GM23338 (cell line): ENCODE results near the gene TYRO3. TPM values are rescaled to one million over a fixed set of nuclear protein-coding genes. Genes with fewer than 3 reads are reported as not detected.

ENCODE experiments used
- ATAC-seq: fragments of 200-7000 bp; cut with Tn5 transposase; 3 replicates; pipeline ENCODE4 v1.9.1; 2020
- DNase-seq: peaks from one replicate; pipeline ENCODE4 v3.0.0-alpha.2; 2015; ENCODE audit warnings: low spot score
- H2AFZ ChIP-seq: fragments of 200-600 bp; sonication (generic); 2 replicates; pipeline ENCODE4 v1.8.0; 2016; ENCODE audit warnings: antibody characterized with exemption, mild to moderate bottlenecking, moderate library complexity
- H3F3A ChIP-seq: fragments of 200-600 bp; sonication (generic); replicated peaks from 2 replicates; pipeline ENCODE4 v1.8.0; 2017; ENCODE audit warnings: antibody characterized with exemption, mixed run types, low read depth
- H3K27ac ChIP-seq: fragments of 200-600 bp; sonication (generic); 2 replicates; pipeline ENCODE4 v1.6.1; 2016; ENCODE audit warnings: low read depth
- H3K27me3 ChIP-seq: fragments of 200-600 bp; sonication (generic); 2 replicates; pipeline ENCODE4 v1.8.0; 2016; ENCODE audit warnings: mild to moderate bottlenecking, mixed run types, moderate library complexity; ENCODE audit not compliant: insufficient read depth
- H3K36me3 ChIP-seq: fragments of 200-600 bp; sonication (generic); 2 replicates; pipeline ENCODE4 v1.8.0; 2016; ENCODE audit warnings: mild to moderate bottlenecking; ENCODE audit not compliant: insufficient read depth
- H3K4me1 ChIP-seq: fragments of 200-600 bp; sonication (generic); 2 replicates; pipeline ENCODE4 v1.8.0; 2016; ENCODE audit warnings: mild to moderate bottlenecking, moderate library complexity; ENCODE audit not compliant: insufficient read depth
- H3K4me2 ChIP-seq: fragments of 200-600 bp; sonication (generic); 2 replicates; pipeline ENCODE4 v1.7.1; 2017; ENCODE audit warnings: mixed run types
- H3K4me3 ChIP-seq: fragments of 200-600 bp; sonication (generic); 2 replicates; pipeline ENCODE4 v1.6.1; 2016; ENCODE audit warnings: mixed run types
- H3K79me2 ChIP-seq: fragments of 200-600 bp; sonication (generic); replicated peaks from 2 replicates; pipeline ENCODE4 v1.8.0; 2017; ENCODE audit warnings: mild to moderate bottlenecking; ENCODE audit not compliant: insufficient read depth
- H3K9me2 ChIP-seq: fragments of 200-600 bp; sonication (generic); 2 replicates; pipeline ENCODE4 v1.8.0; 2017; ENCODE audit not compliant: insufficient read depth
- H4K20me1 ChIP-seq: fragments of 200-600 bp; sonication (generic); replicated peaks from 2 replicates; pipeline ENCODE4 v1.8.0; 2017; ENCODE audit warnings: mild to moderate bottlenecking; ENCODE audit not compliant: insufficient read depth
- H3K27ac Mint-ChIP-seq: 2 replicates; pipeline ENCODE4 v1.8.0; 2020; ENCODE audit warnings: inconsistent platforms, mild to moderate bottlenecking, moderate library complexity, mixed read lengths
- H3K27me3 Mint-ChIP-seq: 3 replicates; pipeline ENCODE4 v1.8.0; 2022; ENCODE audit warnings: low read depth, mild to moderate bottlenecking, moderate library complexity, mixed read lengths, inconsistent platforms; ENCODE audit not compliant: insufficient read depth, poor library complexity
- H3K36me3 Mint-ChIP-seq: 3 replicates; pipeline ENCODE4 v1.8.0; 2021; ENCODE audit warnings: low read depth, mild to moderate bottlenecking, inconsistent platforms, moderate library complexity, mixed read lengths
- H3K4me1 Mint-ChIP-seq: 3 replicates; pipeline ENCODE4 v1.8.0; 2020; ENCODE audit warnings: mild to moderate bottlenecking, inconsistent platforms, mixed read lengths
- H3K4me3 Mint-ChIP-seq: 3 replicates; pipeline ENCODE4 v1.8.0; 2021; ENCODE audit warnings: moderate library complexity, mild to moderate bottlenecking, inconsistent platforms, mixed read lengths
- H3K9me3 Mint-ChIP-seq: 3 replicates; pipeline ENCODE4 v1.8.0; 2020; ENCODE audit warnings: moderate library complexity, mild to moderate bottlenecking, inconsistent platforms, mixed read lengths
- CREB1 ChIP-seq: fragments of 250-450 bp; sonication (Bioruptor Pico); IDR thresholded peaks from 2 replicates; pipeline ENCODE4 v1.5.0; 2020; ENCODE audit warnings: low read depth, mild to moderate bottlenecking, moderate library complexity
- CTCF ChIP-seq, 2 experiments: fragments of 200-600 bp in 1 of 2; sonication (generic) in 1 of 2; conservative IDR thresholded peaks; 2 replicates each; pipeline versions ENCODE4 v1.5.1 to v1.6.1; 2016 to 2017; ENCODE audit warnings: antibody characterized with exemption in 2 of 2, low read depth in 2 of 2, mild to moderate bottlenecking in 2 of 2, moderate library complexity in 1 of 2
- ETS1 ChIP-seq: IDR thresholded peaks from 2 replicates; pipeline ENCODE4 v1.6.1; 2016; ENCODE audit warnings: antibody characterized with exemption
- EZH2 ChIP-seq: fragments of 200-600 bp; sonication (generic); IDR thresholded peaks from one replicate; pipeline ENCODE4 v1.8.0; 2017; ENCODE audit warnings: antibody characterized with exemption, mild to moderate bottlenecking, low read depth; ENCODE audit not compliant: unreplicated experiment
- EZH2phosphoT487 ChIP-seq: fragments of 200-600 bp; sonication (generic); IDR thresholded peaks from one replicate; pipeline ENCODE4 v1.8.1; 2018; ENCODE audit warnings: antibody characterized with exemption; ENCODE audit not compliant: unreplicated experiment
- JUNB ChIP-seq: IDR thresholded peaks from one replicate; pipeline ENCODE4 v1.6.1; 2016; ENCODE audit warnings: antibody characterized with exemption; ENCODE audit not compliant: unreplicated experiment
- NANOG ChIP-seq: IDR thresholded peaks from 2 replicates; pipeline ENCODE4 v1.6.1; 2016; ENCODE audit warnings: antibody characterized with exemption, borderline replicate concordance
- POLR2AphosphoS5 ChIP-seq: IDR thresholded peaks from 2 replicates; pipeline ENCODE4 v1.6.1; 2016; ENCODE audit warnings: antibody characterized with exemption, low read depth
- REST ChIP-seq: IDR thresholded peaks from one replicate; pipeline ENCODE4 v1.6.1; 2018; ENCODE audit warnings: antibody characterized with exemption; ENCODE audit not compliant: unreplicated experiment
- STAT1 ChIP-seq: IDR thresholded peaks from one replicate; pipeline ENCODE4 v1.6.1; 2016; ENCODE audit warnings: antibody characterized with exemption; ENCODE audit not compliant: unreplicated experiment
- ZNF114 ChIP-seq: fragments of 250-450 bp; sonication (Bioruptor Pico); IDR thresholded peaks from 2 replicates; pipeline ENCODE4 v1.5.0; 2020; ENCODE audit warnings: mild to moderate bottlenecking, moderate library complexity
- ZNF331 ChIP-seq: fragments of 250-450 bp; sonication (Bioruptor Pico); IDR thresholded peaks from 2 replicates; pipeline ENCODE4 v1.5.0; 2020; ENCODE audit warnings: low read depth, mild to moderate bottlenecking, moderate library complexity
- ZNF462 ChIP-seq: fragments of 250-450 bp; sonication (Bioruptor Pico); IDR thresholded peaks from 2 replicates; pipeline ENCODE4 v1.5.0; 2020; ENCODE audit warnings: mild to moderate bottlenecking, moderate library complexity
- polyA plus RNA-seq: library from polyadenylated mRNA; unstranded; fragments of >200 nt; fragmentation: Nextera tagmentation; extraction: Ambion mirVana; gene quantifications from 2 replicates; pipeline ENCODE4 v1.2.1, GENCODE V29; 2016
- total RNA-seq: library from RNA; depleted of rRNA; stranded (reverse); fragments of >200 nt; shearing (Covaris generic); gene quantifications from 2 replicates; pipeline ENCODE4 v1.2.3, GENCODE V29; 2014

TYRO3 gene
- total and polyA plus RNA-seq, 2 experiments from 2014 or later = 32.6 to 61.0 TPM

- H3K27me3 Mint-ChIP-seq = peaks cover 4% of the 10 kb centered on the region
- Histone ChIP-seq H4K20me1 (no peaks in the 10 kb centered on the region), H3K9me2 (no peaks in the 10 kb centered on the region), H2AFZ (no peak overlapping the region), H3K79me2 (no peaks in the 10 kb centered on the region), H3K36me3 (no peaks in the 10 kb centered on the region), H3K27me3 (no peaks in the 10 kb centered on the region), H3F3A (peaks cover 9% of the 10 kb centered on the region), H3K4me2 (no peak overlapping the region), H3K4me3 (no peak overlapping the region), H3K27ac (no peak overlapping the region), H3K4me1 (peaks cover 7% of the 10 kb centered on the region)
- H3K4me1 Mint-ChIP-seq = peaks cover 13% of the 10 kb centered on the region; the same call in 2 of the 3 replicates
- DNase-seq (no peak), ATAC-seq (no peak)
- no peaks in the 10 kb centered on the region for H3K36me3 Mint-ChIP-seq
- no peak for TF ChIP-seq REST
- no peak for TF ChIP-seq POLR2AphosphoS5
- no peak for TF ChIP-seq EZH2phosphoT487
- no peak for TF ChIP-seq ZNF331 (CRISPR knock-in tag)
- TF ChIP-seq CREB1 = no peak
- TF ChIP-seq STAT1 = no peak
- TF ChIP-seq CTCF (conservative IDR thresholded peaks at IDR 0.05; ENCODE audit: low read depth in 2 of 2) = no peak
- TF ChIP-seq NANOG = no peak
- no peak for TF ChIP-seq ETS1
- TF ChIP-seq JUNB = no peak
- no peak for TF ChIP-seq EZH2
- no peak for TF ChIP-seq ZNF462 (CRISPR knock-in tag)
- no peak for TF ChIP-seq ZNF114
- H3K4me3 Mint-ChIP-seq = no peak overlapping the region
- no peaks in the 10 kb centered on the region; the same call in 2 of the 3 replicates for H3K9me3 Mint-ChIP-seq
- no peak overlapping the region for H3K27ac Mint-ChIP-seq
Measured at GRCh38 chr15:41554343-41554742, 4.7 kb upstream of the TYRO3 start.
